Hepatocyte (in vitro differentiated cells): Measurements from ENCODE around the gene PLXNA2.

ENCODE experiments used
- EZH2 ChIP-seq: fragments of 200-600 bp; sonication (generic); IDR thresholded peaks from 2 replicates; pipeline ENCODE4 v1.6.1; 2016; ENCODE audit warnings: antibody characterized with exemption, mild to moderate bottlenecking, borderline replicate concordance
- TF ChIP-seq, protein P1 (sequence below): fragments of 200-600 bp; sonication (generic); IDR thresholded peaks from 2 replicates; pipeline ENCODE4 v1.5.1; 2016; ENCODE audit warnings: antibody characterized with exemption, mild to moderate bottlenecking; ENCODE audit not compliant: poor library complexity

DNA sequence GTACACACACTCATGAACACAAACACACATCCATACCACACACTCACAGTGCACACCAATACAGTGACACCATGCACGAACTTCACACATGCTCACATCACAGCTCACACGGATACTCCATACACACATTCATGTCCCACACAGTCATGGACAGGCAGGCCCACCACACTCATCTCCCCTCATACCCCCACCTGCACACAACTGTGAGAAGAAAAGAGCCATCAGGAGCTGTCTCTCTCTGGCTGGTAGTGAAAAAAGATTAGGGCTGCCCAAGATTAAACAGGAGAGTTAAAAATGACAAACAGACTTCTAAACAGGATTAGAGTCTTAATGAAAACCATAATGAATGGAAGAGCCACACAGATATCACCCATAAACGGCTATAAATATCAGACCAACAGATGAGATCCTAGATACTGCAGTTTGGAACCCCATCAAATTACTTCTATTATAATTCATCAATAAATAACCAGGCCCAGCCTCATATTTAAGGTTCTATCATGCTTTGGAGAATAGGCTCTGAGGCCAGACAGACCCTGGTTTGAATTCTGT lies 122.3 kb downstream of the PLXNA2 start:
- TF ChIP-seq, protein P1, sequence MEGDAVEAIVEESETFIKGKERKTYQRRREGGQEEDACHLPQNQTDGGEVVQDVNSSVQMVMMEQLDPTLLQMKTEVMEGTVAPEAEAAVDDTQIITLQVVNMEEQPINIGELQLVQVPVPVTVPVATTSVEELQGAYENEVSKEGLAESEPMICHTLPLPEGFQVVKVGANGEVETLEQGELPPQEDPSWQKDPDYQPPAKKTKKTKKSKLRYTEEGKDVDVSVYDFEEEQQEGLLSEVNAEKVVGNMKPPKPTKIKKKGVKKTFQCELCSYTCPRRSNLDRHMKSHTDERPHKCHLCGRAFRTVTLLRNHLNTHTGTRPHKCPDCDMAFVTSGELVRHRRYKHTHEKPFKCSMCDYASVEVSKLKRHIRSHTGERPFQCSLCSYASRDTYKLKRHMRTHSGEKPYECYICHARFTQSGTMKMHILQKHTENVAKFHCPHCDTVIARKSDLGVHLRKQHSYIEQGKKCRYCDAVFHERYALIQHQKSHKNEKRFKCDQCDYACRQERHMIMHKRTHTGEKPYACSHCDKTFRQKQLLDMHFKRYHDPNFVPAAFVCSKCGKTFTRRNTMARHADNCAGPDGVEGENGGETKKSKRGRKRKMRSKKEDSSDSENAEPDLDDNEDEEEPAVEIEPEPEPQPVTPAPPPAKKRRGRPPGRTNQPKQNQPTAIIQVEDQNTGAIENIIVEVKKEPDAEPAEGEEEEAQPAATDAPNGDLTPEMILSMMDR = no peak
- no peak for TF ChIP-seq EZH2
